GM21381 (cell line): ENCODE data around the gene ZNF710.

Experiments
- ATAC-seq: cut with Tn5 transposase; IDR thresholded peaks from one replicate; pipeline ENCODE4 v1.9.1; 2021; ENCODE audit warnings: mild to moderate bottlenecking, moderate library complexity; ENCODE audit not compliant: unreplicated experiment

The ZNF710 gene

DNA sequence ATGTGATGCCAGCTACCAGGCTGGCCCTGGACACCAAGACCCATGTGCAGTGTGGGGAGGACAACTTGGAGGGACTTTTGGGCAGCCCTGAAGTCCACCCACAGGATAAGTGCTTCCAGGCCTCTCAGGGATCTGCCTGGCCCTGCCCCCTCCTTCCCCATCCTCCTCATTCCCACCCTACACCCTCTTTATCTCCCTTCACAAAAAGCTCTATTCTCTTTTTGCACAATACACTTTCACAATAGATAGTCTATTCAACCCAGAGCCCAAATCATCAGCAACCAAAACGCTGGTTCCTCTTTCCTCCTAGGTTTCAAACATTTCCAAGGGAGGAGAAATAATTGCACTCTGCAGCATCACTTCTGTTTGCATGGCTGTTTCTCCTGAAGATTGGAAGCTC, 7.8 kb upstream of the ZNF710 start:
- no peak for ATAC-seq

GRCh38 chr15:89997079-89997478, 4.0 kb upstream of the ZNF710 start:
- ATAC-seq: no peak

DNA sequence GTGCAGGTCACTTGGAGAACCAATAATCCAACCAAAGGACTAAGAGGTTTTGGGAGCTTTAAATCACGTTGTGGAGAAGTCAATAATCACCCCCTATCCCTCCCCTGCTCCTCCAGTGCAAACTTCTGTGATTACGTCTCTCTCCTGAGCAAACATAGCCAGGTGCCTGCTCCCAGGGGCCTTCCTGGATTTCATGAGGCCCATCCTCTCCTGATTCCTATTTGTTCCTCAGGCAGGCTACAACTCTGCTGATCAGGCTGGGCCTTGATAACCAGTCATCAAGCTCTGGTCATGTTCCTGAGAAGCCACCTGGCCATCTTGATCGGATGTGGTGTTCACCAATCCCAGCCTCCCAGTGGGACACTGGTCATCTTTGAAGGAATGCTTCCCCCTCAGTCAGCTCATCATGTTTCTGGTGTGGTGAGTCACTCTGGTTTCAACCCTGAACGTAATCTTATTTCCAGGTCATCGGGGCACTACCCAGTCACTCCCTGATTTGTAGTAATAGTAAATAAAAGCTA, 2.9 kb upstream of the ZNF710 start:
- ATAC-seq: no peak

GRCh38 chr15:89998923-89999675, 2.0 kb upstream of the ZNF710 start:
- ATAC-seq: no peak

DNA sequence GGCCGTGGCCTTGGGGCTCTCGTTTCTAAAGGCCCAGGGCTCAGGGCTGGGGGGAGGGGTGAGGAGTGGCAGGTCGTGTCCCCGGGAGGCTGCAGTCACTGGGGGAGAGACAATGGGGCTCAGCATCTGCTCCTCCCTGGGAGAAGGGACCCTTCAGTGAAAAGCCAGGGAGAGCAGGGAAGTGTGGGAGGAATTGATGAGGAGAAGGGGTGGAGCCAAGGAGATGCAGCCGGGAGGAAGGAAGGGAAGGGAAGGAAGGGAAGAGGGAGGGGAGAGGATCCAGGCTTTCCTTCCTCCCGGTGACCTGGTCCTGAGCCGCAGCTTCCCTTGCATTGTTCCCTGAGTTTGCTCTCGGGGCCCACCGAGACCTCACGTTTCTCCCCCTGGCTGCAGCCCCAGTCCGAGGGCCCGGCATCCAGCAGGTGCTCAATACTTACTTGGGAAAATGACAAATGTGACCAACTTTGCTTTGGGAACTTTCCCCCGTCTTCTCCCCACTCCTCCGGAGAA, 1.4 kb upstream of the ZNF710 start:
- ATAC-seq: no peak

DNA sequence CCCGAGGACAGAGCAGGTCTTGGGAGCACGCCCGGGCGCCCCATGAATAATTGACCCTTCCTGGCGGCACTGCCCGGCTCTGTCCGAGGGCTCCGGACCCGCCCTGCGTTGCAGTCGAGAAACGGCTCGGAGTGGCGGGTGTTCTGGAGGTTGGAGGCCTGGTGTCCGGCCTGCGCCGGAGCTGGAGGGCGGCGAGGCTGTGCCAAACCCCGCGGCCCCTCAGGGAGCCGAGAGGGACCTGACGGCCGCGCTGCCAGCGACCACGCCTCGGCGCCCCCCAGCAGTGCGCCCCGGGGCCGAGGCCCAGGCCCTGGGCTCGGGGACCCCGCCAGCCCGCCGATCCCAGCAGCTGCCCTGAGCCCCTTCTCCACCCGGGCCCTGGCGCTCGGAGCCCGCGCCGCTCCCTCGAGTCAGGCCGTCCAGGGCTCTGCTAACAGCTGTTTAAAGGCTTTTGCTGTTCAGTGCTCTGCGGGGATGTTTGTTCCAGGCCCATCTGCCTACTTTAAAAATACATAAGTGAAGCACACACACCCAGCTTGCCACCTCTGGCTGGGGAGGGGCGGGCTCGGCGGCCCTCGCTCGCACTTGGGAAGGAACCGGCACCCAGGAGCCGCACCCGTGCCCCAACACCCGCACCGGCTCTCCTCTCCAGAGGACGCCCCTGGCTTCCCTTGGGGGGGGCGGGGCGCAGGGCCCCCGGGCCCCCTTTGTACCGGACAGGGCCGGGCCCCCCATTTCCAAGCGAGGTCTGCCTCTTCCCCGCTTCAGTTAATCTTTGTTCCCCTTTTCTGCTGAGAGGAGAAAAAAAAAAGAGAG, 730 bp upstream of the ZNF710 start:
- no peak for ATAC-seq

GRCh38 chr15:90001683-90002427, 731 bp downstream of the ZNF710 start:
- peak; percentile 45 for ATAC-seq

- ATAC-seq: peak; percentile 36
Measured at GRCh38 chr15:90002428-90002844, 1.3 kb downstream of the ZNF710 start.

GRCh38 chr15:90003736-90004135, 2.6 kb downstream of the ZNF710 start:
- ATAC-seq: no peak

- no peak for ATAC-seq
Measured at GRCh38 chr15:90004252-90004651, 3.1 kb downstream of the ZNF710 start.

GRCh38 chr15:90004671-90005070, 3.5 kb downstream of the ZNF710 start:
- no peak for ATAC-seq

DNA sequence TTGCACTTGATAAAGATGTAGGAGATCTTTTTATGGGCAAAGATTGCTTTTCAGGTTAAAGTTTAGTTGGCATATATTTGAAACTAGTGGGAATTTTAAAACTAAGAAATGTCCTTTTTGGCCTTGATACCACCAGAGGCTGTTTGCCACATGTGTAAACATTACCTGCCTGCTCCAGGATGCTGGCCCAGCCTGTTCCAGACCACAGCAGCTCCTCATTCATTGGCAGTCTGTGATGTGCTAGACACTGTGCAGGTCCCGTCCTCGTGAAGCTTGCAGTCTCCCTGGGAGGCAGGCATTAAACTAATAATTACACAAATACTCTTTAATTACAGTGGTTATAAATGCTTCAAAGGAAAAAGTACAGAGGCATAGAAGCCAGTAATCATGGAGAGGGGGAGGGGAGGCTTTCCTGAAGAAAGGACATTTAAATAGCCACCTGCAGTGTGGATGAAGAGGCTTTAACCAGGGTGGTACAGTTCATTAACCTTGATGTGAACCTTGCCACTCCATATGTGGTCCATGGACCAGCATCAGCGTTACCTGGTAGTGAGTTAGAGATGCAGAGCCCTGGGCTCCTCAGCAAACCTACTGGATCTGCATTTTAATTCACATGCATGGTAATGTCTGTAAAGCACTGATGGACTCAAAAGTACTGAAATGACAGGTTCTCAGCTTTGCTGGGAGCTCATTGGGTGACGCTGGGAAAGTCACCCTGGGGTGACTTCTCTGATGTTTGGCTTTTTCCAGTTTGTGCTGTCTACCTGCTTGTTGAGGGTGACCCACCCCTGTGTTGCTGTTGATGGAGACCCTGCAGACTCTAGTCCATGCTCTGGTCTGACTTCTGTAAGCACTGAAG, 5.3 kb downstream of the ZNF710 start:
- ATAC-seq: no peak

DNA sequence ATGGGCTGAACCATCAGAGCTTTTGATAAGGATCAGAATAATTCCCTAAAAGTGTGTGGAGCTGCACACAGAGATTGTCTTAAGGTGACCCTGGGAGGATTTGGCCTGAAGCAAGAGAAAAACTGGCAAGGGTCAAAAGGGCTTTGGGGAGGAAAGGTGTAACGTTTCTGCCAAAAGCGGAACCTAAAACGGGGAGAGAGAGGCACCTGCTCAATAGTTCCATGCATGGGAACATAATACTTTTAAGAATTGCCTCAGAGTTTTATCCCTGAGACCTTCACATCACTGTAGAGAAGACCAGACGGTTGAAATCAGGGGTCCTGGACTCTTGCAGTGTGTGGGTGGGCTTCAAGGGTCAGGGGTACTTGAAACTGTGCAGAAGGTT, 5.9 kb downstream of the ZNF710 start:
- no peak for ATAC-seq

DNA sequence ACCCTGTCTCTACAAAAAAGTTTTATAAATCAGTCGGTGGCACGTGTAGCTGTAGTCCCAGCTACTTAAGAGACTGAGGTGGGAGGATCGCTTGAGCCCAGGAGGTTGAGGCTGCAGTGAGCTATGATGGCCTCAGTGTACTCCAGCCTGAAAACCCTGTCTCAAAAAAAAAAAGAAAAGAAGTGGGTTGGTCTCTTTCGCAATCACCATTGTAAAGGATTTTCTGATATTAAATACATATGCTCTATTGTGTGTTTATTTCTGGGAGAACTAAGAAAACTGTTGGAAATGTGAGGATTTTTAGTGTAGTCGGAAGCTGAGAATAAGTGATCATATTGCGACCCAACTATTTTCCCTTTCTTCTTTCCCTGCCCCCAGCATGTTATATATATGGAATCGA, 7.5 kb downstream of the ZNF710 start:
- ATAC-seq: no peak

DNA sequence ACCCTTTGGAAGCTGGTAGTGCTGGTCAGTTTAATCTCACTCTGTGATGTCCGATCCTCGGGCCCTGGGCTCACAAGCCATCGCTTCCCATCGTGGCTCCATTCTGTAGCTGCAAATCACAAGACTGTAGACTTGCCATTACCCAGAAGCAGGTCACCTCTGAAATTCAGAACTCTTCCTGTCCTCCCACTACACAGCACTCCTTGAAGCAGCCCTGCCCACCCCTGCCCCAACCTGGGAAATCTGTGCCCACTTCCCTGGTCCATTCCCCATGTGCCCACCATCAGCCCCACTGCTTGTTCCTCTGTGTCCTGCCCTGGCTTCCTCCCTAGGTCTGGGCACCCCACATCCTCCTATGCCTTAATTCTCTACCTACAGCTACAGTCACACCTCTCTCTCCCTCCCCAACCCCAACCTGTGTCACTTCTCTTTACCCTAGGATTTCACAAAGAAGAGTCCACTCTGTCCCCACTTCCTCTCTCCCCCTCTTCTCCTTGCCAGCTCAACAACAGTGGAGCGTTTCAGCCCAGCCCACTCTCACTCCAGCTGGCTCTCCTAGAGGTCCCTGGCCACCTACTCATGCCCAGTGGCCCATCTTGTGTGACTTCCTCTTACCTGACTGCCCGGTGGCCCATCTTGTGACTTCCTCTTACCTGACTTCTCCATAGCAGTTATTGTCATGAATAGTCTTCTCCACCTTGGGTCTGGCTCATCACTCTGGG, 8.3 kb downstream of the ZNF710 start:
- no peak for ATAC-seq

GRCh38 chr15:90011705-90012104, 10.6 kb downstream of the ZNF710 start:
- no peak for ATAC-seq

DNA sequence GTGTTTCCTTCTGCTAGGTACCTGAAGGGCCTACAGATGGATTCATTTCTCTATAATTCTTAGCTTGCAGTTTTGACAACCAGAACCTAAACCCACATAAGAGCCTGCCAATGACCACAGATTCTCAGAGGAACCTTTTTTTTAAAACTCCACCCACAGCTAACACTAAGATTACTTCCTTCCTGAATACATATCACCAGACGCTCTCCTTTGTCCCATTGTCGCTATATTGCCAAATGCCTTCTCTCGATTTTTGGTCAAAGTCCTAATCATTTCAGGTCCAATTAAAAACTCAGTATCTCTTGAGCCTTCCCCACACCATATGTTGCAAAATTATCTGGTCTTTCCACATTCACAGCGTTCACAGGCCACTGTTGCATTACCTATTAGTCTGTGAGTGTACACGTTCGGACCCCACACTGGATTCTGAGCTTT, 12.4 kb downstream of the ZNF710 start:
- ATAC-seq: no peak

GRCh38 chr15:90015294-90015693, 14.2 kb downstream of the ZNF710 start:
- ATAC-seq: no peak

GRCh38 chr15:90015749-90016148, 14.6 kb downstream of the ZNF710 start:
- ATAC-seq: no peak

DNA sequence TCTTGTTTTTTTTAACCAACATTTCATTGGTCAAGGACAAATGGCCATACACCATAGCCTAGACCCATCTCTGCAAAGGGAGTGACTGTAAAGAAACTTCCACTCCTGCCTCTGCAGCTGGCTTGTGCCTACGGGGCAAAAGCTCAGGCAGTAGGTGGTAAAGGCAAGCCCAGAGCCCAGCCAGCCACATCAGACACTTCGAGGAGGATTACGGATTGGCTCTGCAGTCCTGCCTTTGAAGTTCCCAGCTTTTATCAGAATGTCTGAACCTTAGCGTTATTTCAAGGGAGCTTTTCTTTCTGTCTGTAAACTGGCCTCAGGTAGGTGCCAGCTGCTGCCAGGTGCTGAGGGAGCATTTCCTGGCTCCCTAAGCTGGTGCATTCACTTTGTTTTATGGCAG, 15.6 kb downstream of the ZNF710 start:
- ATAC-seq: no peak
